Mesodermal cell (in vitro differentiated cells): ENCODE measurements around the gene ZCCHC14.

ENCODE experiments used
- H3K27ac ChIP-seq: 2 replicates; pipeline ENCODE4 v1.7.0; 2013; ENCODE audit warnings: mild to moderate bottlenecking, low read depth, low read length, moderate library complexity; ENCODE audit not compliant: severe bottlenecking
- H3K36me3 ChIP-seq: 2 replicates; pipeline ENCODE4 v1.7.1; 2013; ENCODE audit warnings: mild to moderate bottlenecking, low read length, moderate library complexity; ENCODE audit not compliant: control insufficient read depth, insufficient read depth
- H3K4me1 ChIP-seq: one replicate; pipeline ENCODE4 v1.7.1; 2013; ENCODE audit warnings: mild to moderate bottlenecking, low read length; ENCODE audit not compliant: insufficient read depth, control insufficient read depth, poor library complexity, severe bottlenecking
- H3K4me3 ChIP-seq: 2 replicates; pipeline ENCODE4 v1.7.0; 2013; ENCODE audit warnings: low read length, control low read depth, mild to moderate bottlenecking; ENCODE audit not compliant: insufficient read depth, poor library complexity, severe bottlenecking; ENCODE audit errors: extremely low read depth
- H3K9me3 ChIP-seq: 2 replicates; pipeline ENCODE4 v1.7.1; 2013; ENCODE audit warnings: mild to moderate bottlenecking, low read length, moderate library complexity; ENCODE audit not compliant: control insufficient read depth
- WGBS, 2 experiments: methylation state at CpG; one replicate each; pipeline ENCODE4 v1.1.5; 2013; ENCODE audit warnings: missing lambda C conversion rate in 2 of 2; ENCODE audit not compliant: insufficient coverage in 2 of 2; 5-methylcytosine and 5-hydroxymethylcytosine counted together

The ZCCHC14 gene

GRCh38 chr16:87358250-87358649 lies 134.6 kb downstream of the ZCCHC14 start:
- peaks cover 5% of the 10 kb centered on the region for H3K4me1 ChIP-seq
- peaks cover 65% of the 10 kb centered on the region for H3K36me3 ChIP-seq
- no peak overlapping the region for H3K27ac ChIP-seq
- no peaks in the 10 kb centered on the region for H3K9me3 ChIP-seq
- WGBS, 2 experiments = 96 to 97% methylated on average over 17 of the region's 17 CpGs
- no peak overlapping the region for H3K4me3 ChIP-seq

GRCh38 chr16:87356491-87356853 lies 136.4 kb downstream of the ZCCHC14 start:
- Histone ChIP-seq H3K4me1 (peaks cover 5% of the 10 kb centered on the region), H3K27ac (no peak overlapping the region), H3K9me3 (no peaks in the 10 kb centered on the region), H3K4me3 (no peak overlapping the region), H3K36me3 (peaks cover 59% of the 10 kb centered on the region)
- WGBS, 2 experiments = 92 to 98% methylated on average over 5 to 8 of the region's 8 CpGs
